PC-9 (cell line): Measurements from ENCODE around the gene SCN2B. TPM values are rescaled to one million over a fixed set of nuclear protein-coding genes. Genes with fewer than 3 reads are reported as not detected.

ENCODE experiments used
- BruUV-seq: library from RNA; stranded (reverse); fragments of 400-500 nt; replicated peaks from 2 replicates; lab custom pipeline; 2021; lab: Mats Ljungman, UMichigan
- CTCF ChIA-PET: fragments of 300-600 bp; sonication (Branson Sonifier 250); formaldehyde crosslinking; loops from one replicate; lab custom pipeline; 2022; ENCODE audit warnings: antibody characterized with exemption; lab: Charles Lee
- POLR2A ChIA-PET: fragments of 300-600 bp; sonication (Branson Sonifier 250); formaldehyde crosslinking; loops from one replicate; lab custom pipeline; 2022; ENCODE audit warnings: antibody characterized with exemption; ENCODE audit not compliant: unreplicated experiment; lab: Charles Lee
- DNase-seq, 2 experiments: peaks; one replicate each; pipeline versions ENCODE4 v3.0.0 to v3.0.0-alpha.2; 2015 to 2022; ENCODE audit warnings: mixed read lengths in 1 of 2
- H2AFZ ChIP-seq: fragments of 200-600 bp; sonication (generic); 2 replicates; pipeline ENCODE4 v1.8.1; 2017; ENCODE audit warnings: antibody characterized with exemption
- H3F3A ChIP-seq: fragments of 200-600 bp; sonication (generic); 2 replicates; pipeline ENCODE4 v1.8.1; 2017; ENCODE audit warnings: antibody characterized with exemption, mild to moderate bottlenecking, low read depth; ENCODE audit not compliant: insufficient read depth
- H3K27ac ChIP-seq: fragments of 200-600 bp; sonication (generic); 2 replicates; pipeline ENCODE4 v1.6.1; 2016; ENCODE audit warnings: mixed run types
- H3K27me3 ChIP-seq: fragments of 200-600 bp; sonication (generic); 2 replicates; pipeline ENCODE4 v1.6.1; 2016; ENCODE audit warnings: low read depth, mixed run types; ENCODE audit not compliant: insufficient read depth
- H3K36me3 ChIP-seq: fragments of 200-600 bp; sonication (generic); 2 replicates; pipeline ENCODE4 v1.6.1; 2016; ENCODE audit warnings: low read depth, mixed run types
- H3K4me1 ChIP-seq: fragments of 200-600 bp; sonication (generic); replicated peaks from 2 replicates; pipeline ENCODE4 v1.6.1; 2016; ENCODE audit warnings: mixed run types; ENCODE audit not compliant: insufficient read depth
- H3K4me2 ChIP-seq: fragments of 200-600 bp; sonication (generic); 2 replicates; pipeline ENCODE4 v1.6.1; 2017; ENCODE audit warnings: mixed run types
- H3K4me3 ChIP-seq: fragments of 200-600 bp; sonication (generic); 2 replicates; pipeline ENCODE4 v1.6.1; 2016; ENCODE audit warnings: mixed run types
- H3K79me2 ChIP-seq: fragments of 200-600 bp; sonication (generic); 2 replicates; pipeline ENCODE4 v1.6.1; 2017; ENCODE audit warnings: low read depth, mixed run types
- H3K9me2 ChIP-seq: fragments of 200-600 bp; sonication (generic); 2 replicates; pipeline ENCODE4 v1.8.1; 2017; ENCODE audit warnings: mild to moderate bottlenecking; ENCODE audit not compliant: insufficient read depth
- H3K9me3 ChIP-seq: fragments of 200-600 bp; sonication (generic); 2 replicates; pipeline ENCODE4 v1.8.1; 2016; ENCODE audit warnings: low read depth; ENCODE audit not compliant: insufficient read depth
- H4K20me1 ChIP-seq: fragments of 200-600 bp; sonication (generic); 2 replicates; pipeline ENCODE4 v1.8.1; 2017; ENCODE audit not compliant: insufficient read depth
- CTCF ChIP-seq: fragments of 200-600 bp; sonication (generic); conservative IDR thresholded peaks from 2 replicates; pipeline ENCODE4 v1.6.1; 2017; ENCODE audit warnings: mixed run types, antibody characterized with exemption, mild to moderate bottlenecking, moderate library complexity
- EZH2 ChIP-seq: fragments of 200-600 bp; sonication (generic); IDR thresholded peaks from 2 replicates; pipeline ENCODE4 v1.8.0; 2017; ENCODE audit warnings: antibody characterized with exemption, low read depth
- intact Hi-C: fragments of 100-400 bp; cut with micrococcal nuclease; formaldehyde crosslinking; loops from one replicate; pipeline ENCODE4 v1.10.0; 2022; ENCODE audit not compliant: unreplicated experiment
- total RNA-seq: library from RNA; stranded (reverse); gene quantifications from 2 replicates; pipeline ENCODE4 v1.2.3, GENCODE V29; 2021

Gene SCN2B
- total RNA-seq, 1 experiment from 2014 or later, result not detected

- Histone ChIP-seq H3F3A (0 out of 2 replicates have a peak, but pooled peaks cover 7% of the 10 kb centered on the region), H3K27me3 (no peaks in the 10 kb centered on the region), H3K36me3 (no peaks in the 10 kb centered on the region), H3K4me2 (no peak overlapping the region), H3K4me1 (peaks cover 22% of the 10 kb centered on the region), H2AFZ (no peak overlapping the region), H3K79me2 (no peaks in the 10 kb centered on the region), H3K9me3 (no peaks in the 10 kb centered on the region), H3K9me2 (no peaks in the 10 kb centered on the region), H3K27ac (no peak overlapping the region), H3K4me3 (no peak overlapping the region), H4K20me1 (no peaks in the 10 kb centered on the region)
- BruUV-seq, result no TSS peak
- intact Hi-C loops, result no loop called here
- TF ChIP-seq CTCF (no peak), EZH2 (no peak)
- ChIA-PET CTCF (interaction anchor here (0.6 kb wide), 1 partner anchor 17 kb away, joined by 3 read pairs; no protein-coding TSS in a partner anchor), POLR2A (no interaction called here)
- no peak for DNase-seq
Observed at GRCh38 chr11:118215262-118215661, 38.8 kb upstream of the SCN2B start.

- Histone ChIP-seq H3F3A (0 out of 2 replicates have a peak, but pooled peaks cover 7% of the 10 kb centered on the region), H3K4me3 (no peak overlapping the region), H4K20me1 (no peaks in the 10 kb centered on the region), H3K27me3 (no peaks in the 10 kb centered on the region), H3K36me3 (no peaks in the 10 kb centered on the region), H3K79me2 (no peaks in the 10 kb centered on the region), H3K4me2 (peak overlapping the region; percentile 22; the same call in 1 of the 2 replicates), H3K4me1 (peaks cover 22% of the 10 kb centered on the region), H3K9me3 (no peaks in the 10 kb centered on the region), H2AFZ (no peak overlapping the region), H3K27ac (no peak overlapping the region), H3K9me2 (no peaks in the 10 kb centered on the region)
- DNase-seq, result no peak
- CTCF ChIA-PET, result interaction anchor here (0.6 kb wide), 1 partner anchor 45 kb away, joined by 4 read pairs; no protein-coding TSS in a partner anchor
- BruUV-seq, result no TSS peak
- TF ChIP-seq CTCF (no peak), EZH2 (no peak)
- intact Hi-C loops, result no loop called here
- POLR2A ChIA-PET, result no interaction called here
Observed at GRCh38 chr11:118214210-118214914, 37.9 kb upstream of the SCN2B start.

- CTCF ChIA-PET, result no interaction called here
- Histone ChIP-seq H4K20me1 (no peaks in the 10 kb centered on the region), H2AFZ (no peak overlapping the region), H3F3A (0 out of 2 replicates have a peak, but pooled peaks cover 7% of the 10 kb centered on the region), H3K27me3 (no peaks in the 10 kb centered on the region), H3K9me2 (no peaks in the 10 kb centered on the region), H3K79me2 (no peaks in the 10 kb centered on the region), H3K4me2 (peak overlapping the region; percentile 22; the same call in 1 of the 2 replicates), H3K4me1 (peaks cover 22% of the 10 kb centered on the region), H3K36me3 (no peaks in the 10 kb centered on the region), H3K9me3 (no peaks in the 10 kb centered on the region), H3K27ac (no peak overlapping the region), H3K4me3 (no peak overlapping the region)
- TF ChIP-seq CTCF, result no peak
- TF ChIP-seq EZH2, result no peak
- intact Hi-C loops, result no loop called here
- POLR2A ChIA-PET, result no interaction called here
- no peak for DNase-seq
- no TSS peak for BruUV-seq
Observed at GRCh38 chr11:118213781-118214180, 37.3 kb upstream of the SCN2B start.
